GM12878 (cell line): ENCODE data around the gene TSHZ2. TPM values are rescaled to one million over a fixed set of nuclear protein-coding genes. Genes with fewer than 3 reads are reported as not detected.

Experiments
- ATAC-seq: fragments of 200-7000 bp; cut with Tn5 transposase; 3 replicates; pipeline ENCODE4 v1.9.1; 2020; ENCODE audit warnings: mild to moderate bottlenecking, moderate library complexity
- BruUV-seq: library from RNA; stranded (reverse); fragments of 400-500 nt; replicated peaks from 2 replicates; lab custom pipeline; 2021; lab: Mats Ljungman, UMichigan
- CTCF ChIA-PET: fragments of 300-600 bp; sonication (Branson Sonifier 250); formaldehyde crosslinking; extraction: SDS; loops from one replicate; lab custom pipeline; 2021; ENCODE audit warnings: inconsistent platforms; lab: Yijun Ruan, JAX
- POLR2A ChIA-PET: fragments of 350-600 bp; formaldehyde crosslinking; extraction: SDS; loops from one replicate; lab custom pipeline; 2021; ENCODE audit warnings: inconsistent platforms; lab: Charles Lee
- RAD21 ChIA-PET: fragments of 300-600 bp; sonication (Branson Sonifier 250); formaldehyde crosslinking; loops from one replicate; lab custom pipeline; 2023; ENCODE audit warnings: antibody characterized with exemption; ENCODE audit not compliant: unreplicated experiment; lab: Charles Lee
- SMC1A ChIA-PET: fragments of 300-600 bp; sonication (Branson Sonifier 250); formaldehyde crosslinking; loops from one replicate; lab custom pipeline; 2023; ENCODE audit not compliant: unreplicated experiment, uncharacterized antibody; lab: Charles Lee
- DNase-seq: peaks from one replicate; pipeline ENCODE4 v3.0.0-alpha.2; 2011; ENCODE audit warnings: low read depth, low spot score
- FAIRE-seq: peaks from 3 replicates; lab custom pipeline; 2011; peaks lifted over from hg19 to GRCh38; lab: Jason Lieb, UNC
- H2AFZ ChIP-seq: 2 replicates; pipeline ENCODE4 v1.6.0; 2011; ENCODE audit warnings: low read depth, low read length, control low read depth; ENCODE audit not compliant: control insufficient read depth
- H3K27ac ChIP-seq: 2 replicates; pipeline ENCODE4 v1.5.1; 2011; ENCODE audit warnings: control low read depth; ENCODE audit not compliant: control insufficient read depth, insufficient read depth
- H3K27me3 ChIP-seq, 2 experiments: replicated peaks in 1 of 2; 2 replicates each; pipeline versions ENCODE4 v1.6.0 to v1.6.1; 2011; ENCODE audit warnings: low read length in 1 of 2; ENCODE audit not compliant: control insufficient read depth in 2 of 2, insufficient read depth in 2 of 2
- H3K36me3 ChIP-seq, 2 experiments: 2 replicates each; pipeline ENCODE4 v1.5.1; 2011; ENCODE audit warnings: low read length in 1 of 2; ENCODE audit not compliant: control insufficient read depth in 2 of 2, insufficient read depth in 2 of 2
- H3K4me1 ChIP-seq: 2 replicates; pipeline ENCODE4 v1.6.1; 2011; ENCODE audit warnings: mild to moderate bottlenecking, low read length, moderate library complexity, mixed read lengths; ENCODE audit not compliant: control insufficient read depth, insufficient read depth
- H3K4me2 ChIP-seq: 2 replicates; pipeline ENCODE4 v1.6.0; 2011; ENCODE audit warnings: control low read depth; ENCODE audit not compliant: control insufficient read depth, insufficient read depth
- H3K4me3 ChIP-seq: fragments of 200-600 bp; sonication (generic); 2 replicates; pipeline ENCODE4 v1.5.1; 2016
- H3K79me2 ChIP-seq: 2 replicates; pipeline ENCODE4 v1.6.0; 2011; ENCODE audit warnings: low read length; ENCODE audit not compliant: control insufficient read depth, insufficient read depth
- H3K9ac ChIP-seq: 2 replicates; pipeline ENCODE4 v1.8.0; 2011; ENCODE audit warnings: low read length, control low read depth, mixed read lengths; ENCODE audit not compliant: control insufficient read depth, insufficient read depth
- H3K9me3 ChIP-seq: replicated peaks from 3 replicates; pipeline ENCODE4 v1.5.1; 2011; ENCODE audit warnings: mild to moderate bottlenecking, low read length; ENCODE audit not compliant: control insufficient read depth, insufficient read depth
- H4K20me1 ChIP-seq: 2 replicates; pipeline ENCODE4 v1.6.0; 2011; ENCODE audit not compliant: control insufficient read depth, insufficient read depth
- MTA2 ChIP-seq: fragments of 450-650 bp; IDR thresholded peaks from 2 replicates; pipeline ENCODE4 v1.6.1; 2016; ENCODE audit warnings: low read depth, mild to moderate bottlenecking, moderate library complexity
- NFYA ChIP-seq: IDR thresholded peaks from 2 replicates; pipeline ENCODE4 v1.6.1; 2011; ENCODE audit warnings: low read depth, mild to moderate bottlenecking, low read length, improper control_type of control experiment, borderline replicate concordance
- NRF1 ChIP-seq: conservative IDR thresholded peaks from 2 replicates; pipeline ENCODE4 v1.6.1; 2011; ENCODE audit warnings: mild to moderate bottlenecking, low read depth, low read length, improper control_type of control experiment
- POLR2A ChIP-seq: IDR thresholded peaks from 2 replicates; pipeline ENCODE4 v1.6.1; 2011; ENCODE audit warnings: low read depth, mild to moderate bottlenecking, low read length
- RB1 ChIP-seq: fragments of 450-650 bp; formaldehyde crosslinking; IDR thresholded peaks from 2 replicates; pipeline ENCODE4 v1.6.1; 2017; ENCODE audit warnings: mild to moderate bottlenecking, borderline replicate concordance
- SP1 ChIP-seq: IDR thresholded peaks from one replicate; pipeline ENCODE4 v1.6.1; 2011; ENCODE audit warnings: low read depth, low read length
- SRF ChIP-seq, 2 experiments: IDR thresholded peaks; 2 replicates each; pipeline ENCODE4 v1.6.1; 2011; ENCODE audit warnings: low read depth in 2 of 2, low read length in 2 of 2, mild to moderate bottlenecking in 1 of 2, moderate library complexity in 1 of 2
- WGBS: methylation state at CpG from one replicate; pipeline ENCODE4 v1.1.6; 2016; ENCODE audit warnings: low lambda C conversion rate; ENCODE audit not compliant: insufficient replicate concordance, insufficient coverage; ENCODE audit errors: missing lambda C conversion rate; 5-methylcytosine and 5-hydroxymethylcytosine counted together
- in situ Hi-C: fragments of 300-500 bp; cut with MboI; formaldehyde crosslinking; loops from 9 replicates; pipeline ENCODE4 v1.14.3; 2018; ENCODE audit warnings: mixed read lengths
- intact Hi-C: fragments of 100-400 bp; cut with micrococcal nuclease; formaldehyde crosslinking; loops from one replicate; pipeline ENCODE4 v1.14.2; 2022; ENCODE audit not compliant: unreplicated experiment
- polyA plus RNA-seq, 11 experiments: library from polyadenylated mRNA; depleted of rRNA in 4 of 11; unstranded in 6 of 11; stranded (reverse) in 5 of 11; fragments of >200 nt; fragmentation: Nextera tagmentation in 4 of 11; fragmentation: Illumina TruSeq in 1 of 11; extraction: Ambion mirVana in 4 of 11; extraction: Trizol in 1 of 11; gene quantifications; 1 replicate in 1 of 11; 2 replicates in 10 of 11; pipeline versions ENCODE4 v1.2.1 to v1.2.3, GENCODE V29; 2011 to 2016; ENCODE audit warnings: inconsistent platforms in 2 of 11, missing spikeins in 2 of 11, low read depth in 1 of 11
- total RNA-seq, 4 experiments: library from RNA; depleted of rRNA in 3 of 4; stranded (reverse); fragments of >200 nt in 3 of 4; fragmentation: Illumina TruSeq in 1 of 4; extraction: Trizol in 1 of 4; gene quantifications; 2 replicates each; pipeline versions ENCODE4 v1.2.1 to v1.2.3, GENCODE V29; 2013 to 2021
- TF ChIP-seq, protein P1 (sequence below): IDR thresholded peaks from 2 replicates; pipeline ENCODE4 v1.6.1; 2012; ENCODE audit warnings: improper control_type of control experiment, low read depth, low read length; ENCODE audit not compliant: insufficient replicate concordance
- TF ChIP-seq, protein P2 (sequence below): fragments of 450-650 bp; IDR thresholded peaks from 2 replicates; pipeline ENCODE4 v1.6.1; 2016; ENCODE audit warnings: mild to moderate bottlenecking

The TSHZ2 gene
- total and polyA plus RNA-seq, 10 of the 15 experiments (the other 5 are each of a cell fraction or from before 2014, with no cell fraction given), result 0.01 to 0.86 (median 0.13) TPM; not detected in 2

DNA sequence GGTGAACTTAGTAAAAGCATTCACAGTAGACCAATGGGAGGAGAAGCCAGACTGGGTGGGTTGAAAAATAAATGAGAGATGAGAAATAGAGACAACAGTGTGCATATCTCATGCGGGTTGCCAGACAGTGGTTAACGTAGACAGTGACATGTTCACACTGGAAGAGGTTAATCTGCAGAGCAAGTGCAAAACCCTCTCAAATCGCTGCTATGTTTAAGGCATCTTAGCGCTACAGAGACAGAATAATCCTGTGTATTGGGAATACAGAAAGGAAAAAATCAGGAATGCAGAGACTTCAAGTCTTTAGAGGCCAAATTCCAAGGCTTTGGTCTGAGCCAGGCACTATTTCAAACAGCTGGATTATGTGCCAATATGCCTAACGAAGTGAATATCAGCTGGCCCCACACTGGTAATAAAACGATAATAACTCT is 107.1 kb downstream of the TSHZ2 start:
- FAIRE-seq, result no peak
- no peaks in the 10 kb centered on the region for H3K9me3 ChIP-seq
- H3K4me1 ChIP-seq, result no peaks in the 10 kb centered on the region
- TF ChIP-seq SP1 (no peak), NRF1 (no peak), NFYA (no peak)
- TF ChIP-seq, all 136 proteins: peak for 0
- POLR2A ChIA-PET, result no interaction called here
- Histone ChIP-seq H3K36me3 (no peaks in the 10 kb centered on the region), H3K27me3 (0 out of 4 replicates have a peak, but pooled peaks cover 0 to 3% of the 10 kb centered on the region in 2 experiments), H4K20me1 (no peaks in the 10 kb centered on the region), H3K4me3 (no peak overlapping the region), H3K9ac (no peak overlapping the region), H2AFZ (no peak overlapping the region), H3K4me2 (no peak overlapping the region), H3K79me2 (no peaks in the 10 kb centered on the region), H3K27ac (no peak overlapping the region)
- intact Hi-C loops, result no loop called here
- no peak for DNase-seq
- BruUV-seq, result no TSS peak
- RAD21 ChIA-PET, result no interaction called here
- SMC1A ChIA-PET, result interaction anchor here (0.9 to 1.5 kb wide), 2 partner anchors 13 to 78 kb away, joined by 4 to 5 read pairs; no protein-coding TSS in a partner anchor
- no peak for ATAC-seq
- CTCF ChIA-PET, result interaction anchor here (0.6 to 1.1 kb wide), 2 partner anchors 11 to 1496 kb away, joined by 3 to 4 read pairs; no protein-coding TSS in a partner anchor
- 50% methylated on average over 6 of the region's 6 CpGs for whole genome bisulfite sequencing
- in situ Hi-C loops, result no loop called here

DNA sequence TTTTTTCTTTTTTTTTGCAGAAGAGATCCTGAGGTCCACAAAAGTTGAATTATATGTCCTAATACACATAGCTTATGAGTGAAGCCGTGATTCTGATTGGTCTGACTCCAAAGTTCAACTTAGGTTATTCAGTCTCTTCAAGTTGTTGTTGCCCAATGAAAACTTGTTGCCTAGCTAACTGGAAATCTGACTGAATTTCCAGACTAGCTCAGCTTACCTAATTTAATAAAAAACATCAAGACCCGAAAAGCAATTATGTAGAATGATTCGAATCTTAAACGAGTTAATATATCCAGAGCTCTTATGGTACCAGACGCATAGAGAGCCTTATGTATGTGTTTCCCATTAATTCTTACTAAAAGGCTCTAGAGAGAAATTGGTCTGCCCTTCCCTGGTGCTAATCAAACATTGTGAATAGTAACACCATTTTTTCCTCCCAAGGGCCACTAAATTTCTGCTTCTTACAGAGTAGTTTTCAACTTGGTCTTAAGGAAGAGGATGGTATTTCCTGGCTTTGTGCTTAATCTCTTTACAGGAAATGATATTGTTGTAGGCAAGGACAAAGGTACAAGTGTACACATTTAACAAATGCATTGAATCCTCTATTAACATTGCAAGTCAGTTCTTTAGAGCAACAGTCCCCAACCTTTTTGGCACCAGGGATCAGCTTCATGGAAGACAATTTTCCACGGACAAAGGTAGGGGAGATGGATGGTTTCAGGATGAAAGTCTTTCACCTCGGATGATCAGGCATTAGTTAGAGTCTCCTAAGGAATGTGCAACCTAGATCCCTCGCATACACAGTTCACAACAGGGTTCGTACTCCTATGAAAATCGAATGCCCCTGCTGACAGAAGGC is 107.9 kb downstream of the TSHZ2 start:
- no peaks in the 10 kb centered on the region for H4K20me1 ChIP-seq
- no peak overlapping the region for H3K27ac ChIP-seq
- no peak for ATAC-seq
- H3K4me3 ChIP-seq, result no peak overlapping the region
- H2AFZ ChIP-seq, result no peak overlapping the region
- no peak overlapping the region for H3K9ac ChIP-seq
- no TSS peak for BruUV-seq
- SMC1A ChIA-PET, result interaction anchor here (1.5 kb wide), 1 partner anchor 79 kb away, joined by 4 read pairs; no protein-coding TSS in a partner anchor
- H3K79me2 ChIP-seq, result no peaks in the 10 kb centered on the region
- RAD21 ChIA-PET, result no interaction called here
- H3K9me3 ChIP-seq, result no peaks in the 10 kb centered on the region
- intact Hi-C loops, result no loop called here
- POLR2A ChIA-PET, result no interaction called here
- H3K4me1 ChIP-seq, result no peaks in the 10 kb centered on the region
- 48% methylated on average over 10 of the region's 10 CpGs for WGBS
- no peak for DNase-seq
- in situ Hi-C loops, result no loop called here
- H3K36me3 ChIP-seq, result no peaks in the 10 kb centered on the region
- 0 out of 4 replicates have a peak, but pooled peaks cover 0 to 3% of the 10 kb centered on the region in 2 experiments for H3K27me3 ChIP-seq
- H3K4me2 ChIP-seq, result no peak overlapping the region
- no peak for FAIRE-seq
- CTCF ChIA-PET, result interaction anchor here (1.0 to 1.1 kb wide), 2 partner anchors 10 to 121 kb away, joined by 3 to 4 read pairs; no protein-coding TSS in a partner anchor
- TF ChIP-seq, protein P1, sequence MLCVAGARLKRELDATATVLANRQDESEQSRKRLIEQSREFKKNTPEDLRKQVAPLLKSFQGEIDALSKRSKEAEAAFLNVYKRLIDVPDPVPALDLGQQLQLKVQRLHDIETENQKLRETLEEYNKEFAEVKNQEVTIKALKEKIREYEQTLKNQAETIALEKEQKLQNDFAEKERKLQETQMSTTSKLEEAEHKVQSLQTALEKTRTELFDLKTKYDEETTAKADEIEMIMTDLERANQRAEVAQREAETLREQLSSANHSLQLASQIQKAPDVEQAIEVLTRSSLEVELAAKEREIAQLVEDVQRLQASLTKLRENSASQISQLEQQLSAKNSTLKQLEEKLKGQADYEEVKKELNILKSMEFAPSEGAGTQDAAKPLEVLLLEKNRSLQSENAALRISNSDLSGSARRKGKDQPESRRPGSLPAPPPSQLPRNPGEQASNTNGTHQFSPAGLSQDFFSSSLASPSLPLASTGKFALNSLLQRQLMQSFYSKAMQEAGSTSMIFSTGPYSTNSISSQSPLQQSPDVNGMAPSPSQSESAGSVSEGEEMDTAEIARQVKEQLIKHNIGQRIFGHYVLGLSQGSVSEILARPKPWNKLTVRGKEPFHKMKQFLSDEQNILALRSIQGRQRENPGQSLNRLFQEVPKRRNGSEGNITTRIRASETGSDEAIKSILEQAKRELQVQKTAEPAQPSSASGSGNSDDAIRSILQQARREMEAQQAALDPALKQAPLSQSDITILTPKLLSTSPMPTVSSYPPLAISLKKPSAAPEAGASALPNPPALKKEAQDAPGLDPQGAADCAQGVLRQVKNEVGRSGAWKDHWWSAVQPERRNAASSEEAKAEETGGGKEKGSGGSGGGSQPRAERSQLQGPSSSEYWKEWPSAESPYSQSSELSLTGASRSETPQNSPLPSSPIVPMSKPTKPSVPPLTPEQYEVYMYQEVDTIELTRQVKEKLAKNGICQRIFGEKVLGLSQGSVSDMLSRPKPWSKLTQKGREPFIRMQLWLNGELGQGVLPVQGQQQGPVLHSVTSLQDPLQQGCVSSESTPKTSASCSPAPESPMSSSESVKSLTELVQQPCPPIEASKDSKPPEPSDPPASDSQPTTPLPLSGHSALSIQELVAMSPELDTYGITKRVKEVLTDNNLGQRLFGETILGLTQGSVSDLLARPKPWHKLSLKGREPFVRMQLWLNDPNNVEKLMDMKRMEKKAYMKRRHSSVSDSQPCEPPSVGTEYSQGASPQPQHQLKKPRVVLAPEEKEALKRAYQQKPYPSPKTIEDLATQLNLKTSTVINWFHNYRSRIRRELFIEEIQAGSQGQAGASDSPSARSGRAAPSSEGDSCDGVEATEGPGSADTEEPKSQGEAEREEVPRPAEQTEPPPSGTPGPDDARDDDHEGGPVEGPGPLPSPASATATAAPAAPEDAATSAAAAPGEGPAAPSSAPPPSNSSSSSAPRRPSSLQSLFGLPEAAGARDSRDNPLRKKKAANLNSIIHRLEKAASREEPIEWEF, result no peak
- TF ChIP-seq RB1 (no peak), MTA2 (no peak), SRF (IDR thresholded peaks at IDR 0.05; ENCODE audit: low read depth in 2 of 2, low read length in 2 of 2) (no peak), POLR2A (no peak)
- TF ChIP-seq, protein P2, sequence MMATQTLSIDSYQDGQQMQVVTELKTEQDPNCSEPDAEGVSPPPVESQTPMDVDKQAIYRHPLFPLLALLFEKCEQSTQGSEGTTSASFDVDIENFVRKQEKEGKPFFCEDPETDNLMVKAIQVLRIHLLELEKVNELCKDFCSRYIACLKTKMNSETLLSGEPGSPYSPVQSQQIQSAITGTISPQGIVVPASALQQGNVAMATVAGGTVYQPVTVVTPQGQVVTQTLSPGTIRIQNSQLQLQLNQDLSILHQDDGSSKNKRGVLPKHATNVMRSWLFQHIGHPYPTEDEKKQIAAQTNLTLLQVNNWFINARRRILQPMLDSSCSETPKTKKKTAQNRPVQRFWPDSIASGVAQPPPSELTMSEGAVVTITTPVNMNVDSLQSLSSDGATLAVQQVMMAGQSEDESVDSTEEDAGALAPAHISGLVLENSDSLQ, result no peak
